ACC112 (cell line): ENCODE results near the gene DLGAP4.

Experiments
- H2AFZ ChIP-seq: fragments of 200-600 bp; sonication (generic); one replicate; pipeline ENCODE4 v1.6.0; 2017; ENCODE audit warnings: antibody characterized with exemption, low read length; ENCODE audit not compliant: unreplicated experiment
- H3K27ac ChIP-seq: fragments of 200-600 bp; sonication (generic); 2 replicates; pipeline ENCODE4 v1.5.1; 2014; ENCODE audit warnings: low read depth, mild to moderate bottlenecking, antibody characterized with exemption, low read length, moderate library complexity
- H3K27me3 ChIP-seq: fragments of 200-600 bp; sonication (generic); 2 replicates; pipeline ENCODE4 v1.6.1; 2014; ENCODE audit warnings: mild to moderate bottlenecking, antibody characterized with exemption, low read length, moderate library complexity, mixed read lengths; ENCODE audit not compliant: insufficient read depth
- H3K36me3 ChIP-seq: fragments of 200-600 bp; sonication (generic); 2 replicates; pipeline ENCODE4 v1.6.1; 2016; ENCODE audit warnings: mild to moderate bottlenecking, antibody characterized with exemption, low read length, moderate library complexity, mixed read lengths; ENCODE audit not compliant: insufficient read depth
- H3K4me1 ChIP-seq: fragments of 200-600 bp; sonication (generic); one replicate; pipeline ENCODE4 v1.6.1; 2016; ENCODE audit warnings: low read length, mixed read lengths; ENCODE audit not compliant: insufficient read depth, unreplicated experiment, control insufficient read depth
- H3K4me3 ChIP-seq: fragments of 200-600 bp; sonication (generic); 2 replicates; pipeline ENCODE4 v1.5.1; 2014; ENCODE audit warnings: mild to moderate bottlenecking, low read depth, low read length
- H3K79me2 ChIP-seq: fragments of 200-600 bp; sonication (generic); one replicate; pipeline ENCODE4 v1.6.0; 2016; ENCODE audit warnings: low read length; ENCODE audit not compliant: control insufficient read depth, unreplicated experiment, insufficient read depth

DLGAP4 gene

DNA sequence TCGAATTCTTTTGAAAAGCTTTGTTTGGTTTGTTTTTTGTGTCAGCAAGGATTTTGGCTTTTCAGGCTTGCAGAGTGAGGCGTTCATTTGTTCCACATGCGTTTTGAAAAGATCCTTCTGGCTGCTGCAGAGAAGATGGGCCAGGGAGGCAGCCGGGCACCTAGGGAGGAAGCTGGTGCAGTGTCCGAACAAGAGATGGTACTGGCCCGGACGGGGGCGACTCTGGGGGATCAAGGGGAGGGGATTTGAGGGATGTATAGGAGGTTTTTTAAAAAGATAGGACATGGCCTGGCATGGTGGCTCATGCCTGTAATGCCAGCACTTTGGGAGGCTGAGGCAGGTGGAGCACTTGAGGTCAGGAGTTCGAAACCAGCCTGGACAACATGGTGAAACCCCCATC lies 55.3 kb downstream of the DLGAP4 start:
- no peaks in the 10 kb centered on the region for H3K79me2 ChIP-seq
- no peaks in the 10 kb centered on the region for H3K4me1 ChIP-seq
- no peak overlapping the region for H2AFZ ChIP-seq
- no peak overlapping the region for H3K4me3 ChIP-seq
- H3K27ac ChIP-seq, result no peak overlapping the region
- H3K27me3 ChIP-seq, result peaks cover 68% of the 10 kb centered on the region
- no peaks in the 10 kb centered on the region for H3K36me3 ChIP-seq

DNA sequence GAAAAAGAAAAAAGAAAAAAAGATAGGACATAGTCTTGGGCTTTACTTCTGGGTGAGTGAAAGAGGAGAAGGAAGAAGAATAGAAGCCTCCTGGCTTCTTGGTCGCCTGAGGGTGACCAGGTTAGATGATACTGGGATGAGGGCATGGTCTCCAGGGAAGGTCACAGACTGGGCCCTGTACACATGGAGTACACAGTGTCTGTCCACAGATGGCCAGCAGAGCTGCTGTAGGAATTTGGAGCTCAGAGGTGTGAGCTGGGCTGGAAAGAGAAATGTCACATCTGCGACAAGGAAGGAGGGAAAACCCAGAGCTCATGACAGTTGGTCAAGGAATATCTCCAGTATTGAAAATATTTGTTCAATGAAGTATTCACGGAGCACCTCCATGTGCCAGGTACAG lies 56.1 kb downstream of the DLGAP4 start:
- H3K27me3 ChIP-seq, result peaks cover 74% of the 10 kb centered on the region
- H3K4me1 ChIP-seq, result no peaks in the 10 kb centered on the region
- H3K27ac ChIP-seq, result no peak overlapping the region
- no peak overlapping the region for H3K4me3 ChIP-seq
- H2AFZ ChIP-seq, result no peak overlapping the region
- H3K79me2 ChIP-seq, result no peaks in the 10 kb centered on the region
- no peaks in the 10 kb centered on the region for H3K36me3 ChIP-seq

DNA sequence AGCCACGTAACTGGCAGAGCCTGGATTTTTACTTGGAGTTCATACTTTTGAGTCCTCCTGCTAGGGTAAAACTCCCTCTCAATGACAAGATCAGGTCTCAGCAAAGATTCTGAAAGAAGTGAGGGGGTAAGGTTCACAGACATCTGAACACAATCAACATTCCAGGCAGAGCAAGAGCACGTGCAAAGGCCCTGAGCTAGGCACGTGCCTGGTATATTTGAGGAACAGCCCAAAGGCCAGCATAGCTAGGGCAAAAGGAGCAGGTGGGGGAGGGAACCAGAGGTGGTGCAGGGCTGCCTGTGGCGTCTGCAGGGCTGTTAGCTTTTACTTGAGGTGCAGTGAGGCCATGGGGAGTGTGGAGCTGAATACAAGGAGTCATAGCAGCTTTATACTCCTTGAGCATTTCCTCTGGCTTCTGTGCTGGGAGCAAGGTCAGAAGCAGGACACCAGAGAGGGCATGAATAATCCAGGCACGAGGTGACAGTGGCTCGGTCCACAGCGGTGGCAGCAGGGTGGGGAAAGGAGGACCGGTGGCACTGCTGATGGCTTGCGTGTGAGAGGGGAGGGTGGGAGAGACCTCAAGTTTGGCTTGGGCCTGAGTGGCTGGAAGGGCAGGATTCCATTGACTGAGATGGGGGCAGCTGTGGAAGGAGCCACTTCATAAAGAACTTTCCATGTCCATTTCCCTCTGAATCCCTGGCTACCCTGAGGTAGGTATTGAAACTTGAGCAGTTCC lies 57.0 kb downstream of the DLGAP4 start:
- no peaks in the 10 kb centered on the region for H3K79me2 ChIP-seq
- H3K4me1 ChIP-seq, result no peaks in the 10 kb centered on the region
- no peak overlapping the region for H3K4me3 ChIP-seq
- no peak overlapping the region for H2AFZ ChIP-seq
- peaks cover 74% of the 10 kb centered on the region for H3K27me3 ChIP-seq
- H3K36me3 ChIP-seq, result no peaks in the 10 kb centered on the region
- no peak overlapping the region for H3K27ac ChIP-seq

- H3K4me3 ChIP-seq, result no peak overlapping the region
- H3K36me3 ChIP-seq, result no peaks in the 10 kb centered on the region
- no peaks in the 10 kb centered on the region for H3K4me1 ChIP-seq
- H3K79me2 ChIP-seq, result no peaks in the 10 kb centered on the region
- H3K27ac ChIP-seq, result no peak overlapping the region
- no peak overlapping the region for H2AFZ ChIP-seq
- peaks cover 77% of the 10 kb centered on the region for H3K27me3 ChIP-seq
These were observed 58.4 kb downstream of the DLGAP4 start for GRCh38 chr20:36364506-36364905.

- Histone ChIP-seq H3K79me2 (no peaks in the 10 kb centered on the region), H3K27ac (no peak overlapping the region), H2AFZ (no peak overlapping the region), H3K4me1 (no peaks in the 10 kb centered on the region), H3K27me3 (peaks cover 83% of the 10 kb centered on the region), H3K36me3 (no peaks in the 10 kb centered on the region), H3K4me3 (no peak overlapping the region)
These were observed 60.7 kb downstream of the DLGAP4 start for GRCh38 chr20:36366623-36367369.

DNA sequence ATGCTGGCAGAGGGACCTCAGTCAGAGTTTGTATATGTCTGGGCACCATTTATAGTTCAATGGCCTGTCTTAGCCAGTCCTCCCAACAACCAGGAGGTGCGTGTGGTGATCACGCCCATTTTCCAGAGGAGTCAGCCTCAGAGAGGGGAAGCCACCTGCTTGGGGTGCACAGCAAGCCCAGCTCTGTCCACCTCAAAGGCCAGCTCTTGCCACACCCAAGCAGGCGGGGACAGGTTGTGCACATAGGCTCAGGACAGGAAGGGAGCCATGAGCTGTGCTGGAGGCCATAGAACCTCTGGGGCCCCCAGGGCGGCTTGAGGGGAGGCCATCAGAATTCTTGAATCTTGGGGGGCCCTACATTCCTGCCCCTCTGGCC lies 61.2 kb downstream of the DLGAP4 start:
- H3K4me1 ChIP-seq, result no peaks in the 10 kb centered on the region
- H3K36me3 ChIP-seq, result no peaks in the 10 kb centered on the region
- peaks cover 84% of the 10 kb centered on the region for H3K27me3 ChIP-seq
- no peak overlapping the region for H3K4me3 ChIP-seq
- H3K79me2 ChIP-seq, result no peaks in the 10 kb centered on the region
- no peak overlapping the region for H2AFZ ChIP-seq
- no peak overlapping the region for H3K27ac ChIP-seq

- Histone ChIP-seq H3K27me3 (peaks cover 83% of the 10 kb centered on the region), H3K36me3 (no peaks in the 10 kb centered on the region), H3K27ac (no peak overlapping the region), H3K4me1 (no peaks in the 10 kb centered on the region), H3K79me2 (no peaks in the 10 kb centered on the region), H3K4me3 (no peak overlapping the region), H2AFZ (no peak overlapping the region)
These were observed 62.0 kb downstream of the DLGAP4 start for GRCh38 chr20:36367907-36368799.

DNA sequence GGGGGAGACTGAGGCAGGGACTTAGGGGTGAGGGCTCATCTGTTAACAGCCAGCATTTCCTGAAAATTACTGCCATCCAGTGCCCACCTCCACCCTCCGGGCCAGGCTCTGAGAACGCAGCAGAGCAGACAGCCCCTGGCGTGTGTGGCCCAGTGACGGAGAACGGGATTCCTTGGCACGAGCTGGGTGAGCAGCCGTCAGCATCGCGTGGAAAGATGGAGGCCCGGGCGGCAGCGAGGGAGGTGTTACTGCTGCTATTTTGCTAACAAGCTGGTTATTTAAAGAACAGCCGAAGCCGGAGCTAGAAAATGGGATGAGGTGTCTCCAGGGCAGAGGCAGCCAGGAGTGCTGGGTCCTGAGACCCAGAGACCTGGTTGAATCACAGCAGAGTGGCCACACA lies 62.7 kb downstream of the DLGAP4 start:
- peaks cover 80% of the 10 kb centered on the region for H3K27me3 ChIP-seq
- no peak overlapping the region for H2AFZ ChIP-seq
- no peak overlapping the region for H3K27ac ChIP-seq
- no peaks in the 10 kb centered on the region for H3K79me2 ChIP-seq
- H3K4me3 ChIP-seq, result no peak overlapping the region
- H3K36me3 ChIP-seq, result no peaks in the 10 kb centered on the region
- no peaks in the 10 kb centered on the region for H3K4me1 ChIP-seq

GRCh38 chr20:36369739-36370138 lies 63.6 kb downstream of the DLGAP4 start:
- no peaks in the 10 kb centered on the region for H3K79me2 ChIP-seq
- peaks cover 80% of the 10 kb centered on the region for H3K27me3 ChIP-seq
- H3K4me1 ChIP-seq, result no peaks in the 10 kb centered on the region
- H3K27ac ChIP-seq, result no peak overlapping the region
- H3K4me3 ChIP-seq, result no peak overlapping the region
- H2AFZ ChIP-seq, result no peak overlapping the region
- no peaks in the 10 kb centered on the region for H3K36me3 ChIP-seq

GRCh38 chr20:36370991-36371790 lies 65.1 kb downstream of the DLGAP4 start:
- Histone ChIP-seq H3K4me1 (no peaks in the 10 kb centered on the region), H3K27ac (no peak overlapping the region), H3K79me2 (no peaks in the 10 kb centered on the region), H3K4me3 (no peak overlapping the region), H3K27me3 (peaks cover 77% of the 10 kb centered on the region), H3K36me3 (no peaks in the 10 kb centered on the region), H2AFZ (no peak overlapping the region)
